ENCODE results near the gene ETV1.

DNA sequence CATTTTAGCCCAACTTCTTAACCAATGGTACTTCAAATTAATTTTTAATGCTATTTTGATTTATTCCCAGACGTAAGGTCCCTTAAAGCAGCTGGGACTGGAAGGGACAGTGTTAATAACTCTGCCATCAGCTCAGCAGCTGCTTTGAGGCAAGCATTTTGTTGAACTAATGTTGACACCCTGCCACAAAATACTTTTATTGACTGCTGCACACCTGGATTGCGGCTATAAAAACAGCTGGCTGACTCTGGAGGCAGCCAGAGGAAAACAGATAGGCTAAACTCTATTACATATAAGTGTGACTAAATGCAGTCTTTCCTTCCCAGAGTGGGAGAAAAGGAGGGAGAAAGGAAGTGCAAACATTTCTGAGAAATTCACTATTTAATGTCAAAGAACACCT, 77.6 kb downstream of the ETV1 start:
- TF ChIP-seq, protein P1, sequence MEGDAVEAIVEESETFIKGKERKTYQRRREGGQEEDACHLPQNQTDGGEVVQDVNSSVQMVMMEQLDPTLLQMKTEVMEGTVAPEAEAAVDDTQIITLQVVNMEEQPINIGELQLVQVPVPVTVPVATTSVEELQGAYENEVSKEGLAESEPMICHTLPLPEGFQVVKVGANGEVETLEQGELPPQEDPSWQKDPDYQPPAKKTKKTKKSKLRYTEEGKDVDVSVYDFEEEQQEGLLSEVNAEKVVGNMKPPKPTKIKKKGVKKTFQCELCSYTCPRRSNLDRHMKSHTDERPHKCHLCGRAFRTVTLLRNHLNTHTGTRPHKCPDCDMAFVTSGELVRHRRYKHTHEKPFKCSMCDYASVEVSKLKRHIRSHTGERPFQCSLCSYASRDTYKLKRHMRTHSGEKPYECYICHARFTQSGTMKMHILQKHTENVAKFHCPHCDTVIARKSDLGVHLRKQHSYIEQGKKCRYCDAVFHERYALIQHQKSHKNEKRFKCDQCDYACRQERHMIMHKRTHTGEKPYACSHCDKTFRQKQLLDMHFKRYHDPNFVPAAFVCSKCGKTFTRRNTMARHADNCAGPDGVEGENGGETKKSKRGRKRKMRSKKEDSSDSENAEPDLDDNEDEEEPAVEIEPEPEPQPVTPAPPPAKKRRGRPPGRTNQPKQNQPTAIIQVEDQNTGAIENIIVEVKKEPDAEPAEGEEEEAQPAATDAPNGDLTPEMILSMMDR (IDR thresholded peaks at IDR 0.05; ENCODE audit: low read depth, low read length), result no peak
- no peak for TF ChIP-seq POLR2A (IDR thresholded peaks at IDR 0.05; ENCODE audit: extremely low read depth, insufficient read length)
- TF ChIP-seq, protein P2, sequence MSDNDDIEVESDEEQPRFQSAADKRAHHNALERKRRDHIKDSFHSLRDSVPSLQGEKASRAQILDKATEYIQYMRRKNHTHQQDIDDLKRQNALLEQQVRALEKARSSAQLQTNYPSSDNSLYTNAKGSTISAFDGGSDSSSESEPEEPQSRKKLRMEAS (IDR thresholded peaks at IDR 0.05; ENCODE audit: low read depth, low read length), result no peak
- TF ChIP-seq MYC (IDR thresholded peaks at IDR 0.05; ENCODE audit: low read depth, low read length), result no peak

Data from NB4 (cell line).